ENCODE data around the gene PRAMEF14.
"Not testable (repeated sequence)": the region's sequence is repeated elsewhere in the genome, so short reads cannot be mapped to it uniquely, and the experiment has no call there.

GRCh38 chr1:13347034-13347433, at the start of gene PRAMEF14:
- TF ChIP-seq CTCF, POLR2A, EP300, POLR2AphosphoS5 (IDR thresholded peaks at IDR 0.05): not testable (repeated sequence)
